Measurements from ENCODE around the gene ENO4.

DNA sequence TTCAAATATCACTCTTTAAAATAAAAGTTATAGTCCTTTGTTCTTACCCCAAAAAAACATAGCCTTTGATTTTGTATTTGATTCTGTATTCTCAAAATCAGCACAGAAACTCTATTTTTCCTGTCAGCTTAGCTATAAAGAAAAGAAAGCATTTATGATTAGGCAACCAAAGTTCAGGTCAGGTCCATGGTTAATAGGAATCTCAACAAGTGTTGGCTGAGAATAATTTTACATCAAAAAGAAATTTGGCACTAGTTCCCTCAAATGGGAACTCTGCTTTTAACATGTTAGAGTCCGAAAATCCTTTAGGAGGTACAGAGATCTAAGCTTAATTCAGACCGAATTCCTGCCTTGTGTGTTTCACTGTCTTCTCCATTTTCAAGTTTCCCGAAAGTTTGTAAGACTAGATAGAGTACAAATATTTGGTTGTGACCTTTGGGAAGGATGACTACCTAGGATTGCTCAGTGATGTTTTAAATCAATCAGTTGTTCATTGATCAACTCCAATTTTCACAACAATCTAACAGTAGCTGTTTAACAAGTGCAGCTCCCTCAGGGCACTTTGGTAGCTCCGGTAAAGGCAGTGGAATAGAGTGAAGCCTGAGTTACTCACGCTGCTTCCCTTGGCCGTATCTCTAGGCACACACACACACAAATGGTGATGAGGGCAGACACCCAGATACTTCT lies 8.8 kb upstream of the ENO4 start:
- TF ChIP-seq POLR2A (IDR thresholded peaks at IDR 0.05), result no peak
- TF ChIP-seq POLR2AphosphoS5 (IDR thresholded peaks at IDR 0.05), result no peak
- TF ChIP-seq, protein P1, sequence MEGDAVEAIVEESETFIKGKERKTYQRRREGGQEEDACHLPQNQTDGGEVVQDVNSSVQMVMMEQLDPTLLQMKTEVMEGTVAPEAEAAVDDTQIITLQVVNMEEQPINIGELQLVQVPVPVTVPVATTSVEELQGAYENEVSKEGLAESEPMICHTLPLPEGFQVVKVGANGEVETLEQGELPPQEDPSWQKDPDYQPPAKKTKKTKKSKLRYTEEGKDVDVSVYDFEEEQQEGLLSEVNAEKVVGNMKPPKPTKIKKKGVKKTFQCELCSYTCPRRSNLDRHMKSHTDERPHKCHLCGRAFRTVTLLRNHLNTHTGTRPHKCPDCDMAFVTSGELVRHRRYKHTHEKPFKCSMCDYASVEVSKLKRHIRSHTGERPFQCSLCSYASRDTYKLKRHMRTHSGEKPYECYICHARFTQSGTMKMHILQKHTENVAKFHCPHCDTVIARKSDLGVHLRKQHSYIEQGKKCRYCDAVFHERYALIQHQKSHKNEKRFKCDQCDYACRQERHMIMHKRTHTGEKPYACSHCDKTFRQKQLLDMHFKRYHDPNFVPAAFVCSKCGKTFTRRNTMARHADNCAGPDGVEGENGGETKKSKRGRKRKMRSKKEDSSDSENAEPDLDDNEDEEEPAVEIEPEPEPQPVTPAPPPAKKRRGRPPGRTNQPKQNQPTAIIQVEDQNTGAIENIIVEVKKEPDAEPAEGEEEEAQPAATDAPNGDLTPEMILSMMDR (IDR thresholded peaks at IDR 0.05), result no peak
- TF ChIP-seq EP300 (IDR thresholded peaks at IDR 0.05), result no peak
